ENCODE measurements around the gene KPNA1. TPM values are rescaled to one million over a fixed set of nuclear protein-coding genes. Genes with fewer than 3 reads are reported as not detected.

Gene KPNA1
- polyA plus RNA-seq, 1 of the 3 experiments (the other 2 are of a cell fraction) = 21.6 TPM

GRCh38 chr3:122475316-122475715 is 39.4 kb downstream of the KPNA1 start:
- Histone ChIP-seq H3K4me3 (ENCODE audit: low read depth in 2 of 2, low read length in 1 of 2) (no peak overlapping the region), H4K20me1 (ENCODE audit: insufficient read depth) (peaks cover 81% of the 10 kb centered on the region), H3K79me2 (ENCODE audit: insufficient read depth) (peaks cover 100% of the 10 kb centered on the region), H3K27ac (ENCODE audit: low read depth in 2 of 2, low read length in 1 of 2) (no peak overlapping the region), H3K4me1 (ENCODE audit: control insufficient read depth in 1 of 2, insufficient read depth in 2 of 2, low read depth in 1 of 2, low read length in 1 of 2) (no peaks in the 10 kb centered on the region; a peak in 1 of 4 replicates), H3F3A (replicated peaks; ENCODE audit: insufficient read depth) (no peaks in the 10 kb centered on the region), H3K9ac (no peak overlapping the region), H3K36me3 (replicated peaks in 1 of 2; ENCODE audit: control insufficient read depth in 1 of 2, insufficient read depth in 2 of 2, low read length in 1 of 2) (peaks cover 0 to 7% of the 10 kb centered on the region in 2 experiments), H3K4me2 (no peak overlapping the region), H3K27me3 (ENCODE audit: insufficient read depth) (no peaks in the 10 kb centered on the region), H3K9me3 (no peaks in the 10 kb centered on the region), H2AFZ (ENCODE audit: low read depth) (no peak overlapping the region), H3K9me2 (no peaks in the 10 kb centered on the region)
- ChIA-PET POLR2A (no interaction called here), CTCF (no interaction called here)
- 98% methylated on average over 2 of the region's 2 CpGs for WGBS (ENCODE audit: low lambda C conversion rate)
- TF ChIP-seq RAD21 (IDR thresholded peaks at IDR 0.05; ENCODE audit: low read length) (no peak), EP300 (IDR thresholded peaks at IDR 0.05; ENCODE audit: borderline replicate concordance in 1 of 2, low read depth in 1 of 2, low read length in 1 of 2) (no peak), NFIC (IDR thresholded peaks at IDR 0.05; ENCODE audit: borderline replicate concordance) (no peak), MEF2A (IDR thresholded peaks at IDR 0.05; ENCODE audit: borderline replicate concordance, low read depth) (no peak), CHD2 (IDR thresholded peaks at IDR 0.05; ENCODE audit: low read length, partially characterized antibody) (no peak), ELF1 (IDR thresholded peaks at IDR 0.05) (no peak), RXRA (IDR thresholded peaks at IDR 0.05; ENCODE audit: borderline replicate concordance, low read depth) (no peak), TCF12 (IDR thresholded peaks at IDR 0.05) (no peak), GATA2 (CRISPR knock-in tag; IDR thresholded peaks at IDR 0.05) (no peak), USF2 (IDR thresholded peaks at IDR 0.05; ENCODE audit: borderline replicate concordance, low read depth, low read length) (no peak)
- TF ChIP-seq, protein P1, sequence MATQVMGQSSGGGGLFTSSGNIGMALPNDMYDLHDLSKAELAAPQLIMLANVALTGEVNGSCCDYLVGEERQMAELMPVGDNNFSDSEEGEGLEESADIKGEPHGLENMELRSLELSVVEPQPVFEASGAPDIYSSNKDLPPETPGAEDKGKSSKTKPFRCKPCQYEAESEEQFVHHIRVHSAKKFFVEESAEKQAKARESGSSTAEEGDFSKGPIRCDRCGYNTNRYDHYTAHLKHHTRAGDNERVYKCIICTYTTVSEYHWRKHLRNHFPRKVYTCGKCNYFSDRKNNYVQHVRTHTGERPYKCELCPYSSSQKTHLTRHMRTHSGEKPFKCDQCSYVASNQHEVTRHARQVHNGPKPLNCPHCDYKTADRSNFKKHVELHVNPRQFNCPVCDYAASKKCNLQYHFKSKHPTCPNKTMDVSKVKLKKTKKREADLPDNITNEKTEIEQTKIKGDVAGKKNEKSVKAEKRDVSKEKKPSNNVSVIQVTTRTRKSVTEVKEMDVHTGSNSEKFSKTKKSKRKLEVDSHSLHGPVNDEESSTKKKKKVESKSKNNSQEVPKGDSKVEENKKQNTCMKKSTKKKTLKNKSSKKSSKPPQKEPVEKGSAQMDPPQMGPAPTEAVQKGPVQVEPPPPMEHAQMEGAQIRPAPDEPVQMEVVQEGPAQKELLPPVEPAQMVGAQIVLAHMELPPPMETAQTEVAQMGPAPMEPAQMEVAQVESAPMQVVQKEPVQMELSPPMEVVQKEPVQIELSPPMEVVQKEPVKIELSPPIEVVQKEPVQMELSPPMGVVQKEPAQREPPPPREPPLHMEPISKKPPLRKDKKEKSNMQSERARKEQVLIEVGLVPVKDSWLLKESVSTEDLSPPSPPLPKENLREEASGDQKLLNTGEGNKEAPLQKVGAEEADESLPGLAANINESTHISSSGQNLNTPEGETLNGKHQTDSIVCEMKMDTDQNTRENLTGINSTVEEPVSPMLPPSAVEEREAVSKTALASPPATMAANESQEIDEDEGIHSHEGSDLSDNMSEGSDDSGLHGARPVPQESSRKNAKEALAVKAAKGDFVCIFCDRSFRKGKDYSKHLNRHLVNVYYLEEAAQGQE (IDR thresholded peaks at IDR 0.05; ENCODE audit: low read depth, low read length) = no peak
- TF ChIP-seq, protein P2, sequence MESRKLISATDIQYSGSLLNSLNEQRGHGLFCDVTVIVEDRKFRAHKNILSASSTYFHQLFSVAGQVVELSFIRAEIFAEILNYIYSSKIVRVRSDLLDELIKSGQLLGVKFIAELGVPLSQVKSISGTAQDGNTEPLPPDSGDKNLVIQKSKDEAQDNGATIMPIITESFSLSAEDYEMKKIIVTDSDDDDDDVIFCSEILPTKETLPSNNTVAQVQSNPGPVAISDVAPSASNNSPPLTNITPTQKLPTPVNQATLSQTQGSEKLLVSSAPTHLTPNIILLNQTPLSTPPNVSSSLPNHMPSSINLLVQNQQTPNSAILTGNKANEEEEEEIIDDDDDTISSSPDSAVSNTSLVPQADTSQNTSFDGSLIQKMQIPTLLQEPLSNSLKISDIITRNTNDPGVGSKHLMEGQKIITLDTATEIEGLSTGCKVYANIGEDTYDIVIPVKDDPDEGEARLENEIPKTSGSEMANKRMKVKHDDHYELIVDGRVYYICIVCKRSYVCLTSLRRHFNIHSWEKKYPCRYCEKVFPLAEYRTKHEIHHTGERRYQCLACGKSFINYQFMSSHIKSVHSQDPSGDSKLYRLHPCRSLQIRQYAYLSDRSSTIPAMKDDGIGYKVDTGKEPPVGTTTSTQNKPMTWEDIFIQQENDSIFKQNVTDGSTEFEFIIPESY (IDR thresholded peaks at IDR 0.05; ENCODE audit: borderline replicate concordance, low read depth) = no peak
- DNase-seq = no peak

Measured in SK-N-SH (cell line).